Cardiac fibroblast (primary cell): ENCODE measurements around the gene METTL23.
"Not testable (repeated sequence)": the region's sequence is repeated elsewhere in the genome, so short reads cannot be mapped to it uniquely, and the experiment has no call there.

Experiments
- DNase-seq, 2 donors: peaks; one replicate each; pipeline versions ENCODE4 v3.0.0 to v3.0.0-alpha.2; 2010; ENCODE audit warnings: low read depth in 2 of 2
- H3K4me3 ChIP-seq, 2 donors: replicated peaks in 1 of 2; 1 replicate in 1 of 2; 2 replicates in 1 of 2; pipeline ENCODE4 v1.5.1; 2011; ENCODE audit warnings: low read depth in 2 of 2, low read length in 2 of 2, mild to moderate bottlenecking in 2 of 2, moderate library complexity in 1 of 2
- CTCF ChIP-seq: IDR thresholded peaks from one replicate; pipeline ENCODE4 v1.5.1; 2011; ENCODE audit warnings: low read depth, mild to moderate bottlenecking, low read length, inconsistent platforms

METTL23 gene

DNA sequence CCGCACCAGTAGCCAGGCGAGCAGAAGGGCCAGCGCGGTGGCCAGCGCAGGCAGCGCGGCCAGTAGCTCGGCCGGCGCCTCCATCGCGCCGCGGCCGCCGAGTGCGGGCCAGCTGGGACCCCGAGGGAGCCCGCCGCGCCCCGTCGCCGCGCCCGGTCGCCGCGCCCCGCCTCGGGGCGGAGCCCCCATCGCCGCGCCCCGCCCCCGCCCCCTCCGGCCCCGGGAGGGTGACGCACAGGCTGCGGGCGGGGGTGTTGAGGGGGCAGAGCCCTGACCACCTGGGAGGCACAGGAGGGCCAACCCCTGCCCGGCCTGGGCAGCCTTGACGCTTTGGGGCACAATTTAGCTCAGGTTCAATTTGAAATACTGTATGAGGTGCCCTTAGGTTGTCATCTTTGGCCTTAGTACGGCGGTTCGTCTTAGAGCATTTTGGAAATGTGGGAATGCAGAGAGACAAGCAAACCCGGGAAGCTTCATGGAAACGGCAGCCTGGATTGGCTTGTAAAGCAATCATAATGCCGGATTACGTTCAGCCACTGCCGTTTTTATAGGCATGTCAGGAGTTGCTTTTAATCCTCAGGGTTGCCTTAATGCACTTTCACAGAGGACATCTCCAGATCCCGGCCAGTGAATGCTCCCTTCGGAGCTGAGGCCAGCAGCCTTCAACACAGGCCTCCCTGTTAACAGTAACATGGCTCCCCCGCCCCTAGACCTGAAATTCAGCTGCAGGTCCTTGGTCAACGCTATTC, 15.6 kb upstream of the METTL23 start, which contains the start of gene MXRA7:
MXRA7 (minus strand) TSS at position 103 of the 749 bp plus-strand sequence; CDS start at position 84, 19 bp downstream.
- peak within 1 kb of the TSS; percentile 70 to 75 for H3K4me3 ChIP-seq
- TF ChIP-seq CTCF = no peak
- DNase-seq = peak; percentile 69 to 80

DNA sequence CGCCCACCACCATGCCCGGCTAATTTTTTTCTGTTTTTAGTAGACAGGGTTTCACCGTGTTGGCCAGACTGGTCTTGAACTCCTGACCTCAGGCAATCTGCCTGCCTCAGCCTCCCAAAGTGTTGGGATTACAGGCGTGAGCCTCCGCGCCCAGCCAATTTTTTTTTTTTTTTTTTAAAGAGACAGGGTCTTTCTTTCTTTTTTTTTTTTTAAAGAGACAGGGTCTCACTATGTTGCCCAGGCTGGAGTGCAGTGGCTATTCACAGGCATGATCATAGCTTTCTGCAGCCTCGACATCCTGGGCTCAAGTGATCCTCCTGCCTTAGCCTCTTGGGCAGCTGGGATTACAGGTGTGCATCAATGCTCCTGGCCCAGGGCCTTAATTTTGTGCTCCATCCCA, 14.3 kb upstream of the METTL23 start:
- H3K4me3 ChIP-seq, DNase-seq: not testable (repeated sequence)

DNA sequence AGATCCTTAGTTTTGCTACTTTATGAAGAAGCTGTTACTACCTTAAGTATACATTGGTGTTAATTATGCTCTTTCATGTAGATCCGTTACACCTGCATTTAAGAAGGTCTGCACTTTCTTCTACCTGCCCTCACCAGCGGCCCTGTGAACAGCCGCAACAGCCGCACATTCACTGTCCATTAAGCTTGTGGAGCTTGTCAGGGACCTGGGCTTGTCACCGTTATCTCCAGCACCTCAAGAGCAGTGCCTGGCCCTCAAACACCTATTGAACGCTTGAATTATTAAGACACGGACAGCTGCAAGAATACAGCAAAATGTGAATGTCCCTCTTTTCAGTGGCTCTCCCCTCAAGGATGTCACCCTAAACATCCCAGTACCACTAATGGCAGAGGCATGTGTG, 12.9 kb upstream of the METTL23 start:
- no peak for TF ChIP-seq CTCF
- H3K4me3 ChIP-seq = no peak overlapping the region
- DNase-seq = no peak

DNA sequence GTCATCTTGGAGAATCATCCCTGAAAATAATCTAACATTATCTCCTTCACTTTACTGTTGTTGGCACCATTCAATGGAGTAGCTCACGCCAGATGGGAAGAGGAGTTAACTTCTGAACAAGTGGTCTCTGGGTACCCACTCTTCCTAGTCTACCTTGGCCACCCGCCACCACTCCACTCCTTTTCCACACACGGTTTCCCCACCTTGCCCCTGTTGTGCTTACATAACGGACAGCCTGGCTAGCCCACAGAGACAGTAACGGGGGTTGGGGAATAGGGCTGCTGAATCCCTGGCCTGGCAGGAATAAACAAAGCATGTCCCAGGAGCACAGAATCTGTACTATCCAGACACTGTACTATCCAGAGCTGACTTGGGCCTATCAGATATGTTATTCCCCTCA, 12.3 kb upstream of the METTL23 start:
- no peak for DNase-seq
- H3K4me3 ChIP-seq = no peak overlapping the region
- TF ChIP-seq CTCF = no peak

DNA sequence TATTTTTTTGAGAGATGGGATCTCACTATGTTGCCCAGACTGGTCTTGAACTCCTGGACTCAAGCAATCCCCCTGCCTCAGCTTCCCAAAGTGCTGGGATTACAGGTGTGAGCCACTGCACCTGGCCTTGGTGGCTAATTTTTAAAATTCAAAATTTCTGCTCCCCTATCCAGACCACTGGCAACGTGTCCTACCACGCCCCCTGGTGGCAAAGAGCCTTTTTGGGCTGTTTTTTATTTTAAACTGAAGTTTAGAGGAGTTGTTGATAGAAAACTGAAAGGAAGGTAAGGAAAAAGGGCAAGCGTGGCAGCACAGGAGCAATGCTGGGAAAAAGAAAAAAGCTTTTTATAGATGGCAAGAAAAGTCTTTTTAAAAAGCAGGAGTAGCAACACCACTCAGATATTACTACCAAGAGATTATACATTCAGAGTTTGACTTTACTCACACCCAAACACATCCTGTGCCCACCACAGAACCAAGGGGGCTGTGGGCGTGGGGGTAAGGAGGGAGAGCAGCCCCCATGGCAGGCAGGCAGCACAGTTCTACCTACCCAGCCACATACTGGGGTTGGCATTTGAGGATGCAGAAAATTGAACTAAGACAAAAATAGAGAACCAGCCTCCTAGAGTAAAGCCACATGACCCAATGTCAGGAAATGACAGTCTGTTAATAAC, 11.7 kb upstream of the METTL23 start:
- peak; percentile 77 for TF ChIP-seq CTCF
- no peak overlapping the region for H3K4me3 ChIP-seq
- peak; percentile 70 to 72 for DNase-seq

DNA sequence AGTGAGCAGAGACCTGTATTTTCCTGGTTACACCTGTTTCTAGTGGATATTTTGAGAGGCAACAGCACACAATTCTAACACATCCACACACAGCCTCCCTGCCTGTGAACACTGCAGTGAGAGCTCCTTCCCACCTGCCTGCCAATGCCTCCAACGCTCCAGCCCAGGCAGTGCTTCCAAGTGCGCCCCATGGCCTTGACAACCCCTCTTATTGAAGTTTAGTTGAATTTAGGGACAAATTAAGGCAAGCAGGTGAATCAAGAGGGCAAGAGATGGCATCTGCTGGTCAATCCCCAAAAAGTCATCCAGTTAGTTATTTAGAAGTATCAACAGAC, 11.2 kb upstream of the METTL23 start:
- DNase-seq = no peak
- H3K4me3 ChIP-seq = no peak overlapping the region
- TF ChIP-seq CTCF = no peak

DNA sequence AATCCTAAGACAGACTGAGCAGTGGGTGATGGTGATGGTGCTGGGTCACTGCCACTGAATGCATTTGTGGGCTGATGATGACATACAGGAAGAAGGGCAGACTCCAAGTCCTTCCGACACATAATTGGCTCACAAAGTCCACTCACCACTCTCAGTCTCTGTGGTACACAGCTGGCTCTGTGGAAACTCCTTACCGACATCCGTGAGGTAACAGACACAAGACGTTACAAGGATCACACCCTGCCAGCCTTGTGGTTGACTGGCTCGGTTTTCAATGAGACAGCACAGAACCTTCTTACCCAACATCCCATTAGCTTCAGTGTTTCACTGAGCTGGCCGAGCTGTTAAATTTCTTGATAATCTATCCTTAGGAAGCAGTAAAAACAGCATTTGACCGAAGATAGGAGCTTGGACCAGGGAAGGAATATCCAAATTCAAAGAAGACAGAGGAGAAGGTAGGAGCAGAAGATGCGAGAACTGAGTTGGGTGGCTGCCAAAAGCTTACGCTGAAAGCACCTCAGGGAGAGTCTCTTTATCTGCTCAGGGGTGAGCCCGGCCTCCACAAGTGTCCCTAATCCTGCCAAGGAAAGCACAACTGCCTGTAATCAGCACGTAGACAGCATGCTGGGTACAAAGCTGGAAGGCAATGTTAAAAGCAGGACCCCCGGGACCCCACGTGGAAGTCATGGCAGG, 10.3 kb upstream of the METTL23 start:
- peak; percentile 99 to 100 for DNase-seq
- H3K4me3 ChIP-seq = peak overlapping the region in 1 of 2 donors; percentile 40

More for the DNA sequence above, 10.3 kb upstream of the METTL23 start:
- no peak for TF ChIP-seq CTCF
